HG03064 (cell line): Measurements from ENCODE around the gene OR2V2.
"Not testable (repeated sequence)": the region's sequence is repeated elsewhere in the genome, so short reads cannot be mapped to it uniquely, and the experiment has no call there.

ENCODE experiments used
- ATAC-seq: cut with Tn5 transposase; IDR thresholded peaks from one replicate; pipeline ENCODE4 v1.9.1; 2021; ENCODE audit warnings: low read depth; ENCODE audit not compliant: unreplicated experiment

OR2V2 gene

GRCh38 chr5:181146927-181147636 lies at the start of gene OR2V2:
TSS of gene OR2V2 (plus strand) at chr5:181147586. CDS start at chr5:181154943, 7,357 bp downstream.
- ATAC-seq = not testable (repeated sequence)

- not testable (repeated sequence) for ATAC-seq
Observed at GRCh38 chr5:181097759-181098491, 49.5 kb upstream of the OR2V2 start.

GRCh38 chr5:181098762-181099601 lies 48.4 kb upstream of the OR2V2 start:
- ATAC-seq = no peak

GRCh38 chr5:181099602-181100086 lies 47.7 kb upstream of the OR2V2 start:
- no peak for ATAC-seq

- no peak for ATAC-seq
Observed at GRCh38 chr5:181100121-181100875, 47.1 kb upstream of the OR2V2 start.

GRCh38 chr5:181101030-181101641 lies 46.2 kb upstream of the OR2V2 start:
- not testable (repeated sequence) for ATAC-seq

- not testable (repeated sequence) for ATAC-seq
Observed at GRCh38 chr5:181101930-181102674, 45.3 kb upstream of the OR2V2 start.

- not testable (repeated sequence) for ATAC-seq
Observed at GRCh38 chr5:181104259-181104568, 43.2 kb upstream of the OR2V2 start.

GRCh38 chr5:181104606-181105390 lies 42.6 kb upstream of the OR2V2 start:
- ATAC-seq = not testable (repeated sequence)

GRCh38 chr5:181105391-181106025 lies 41.9 kb upstream of the OR2V2 start:
- ATAC-seq = no peak

GRCh38 chr5:181107699-181108098 lies 39.7 kb upstream of the OR2V2 start:
- ATAC-seq = no peak

- ATAC-seq = no peak
Observed at GRCh38 chr5:181108578-181109165, 38.7 kb upstream of the OR2V2 start.

GRCh38 chr5:181109489-181110013 lies 37.8 kb upstream of the OR2V2 start:
- ATAC-seq = no peak

GRCh38 chr5:181111010-181111409 lies 36.4 kb upstream of the OR2V2 start:
- ATAC-seq = no peak

GRCh38 chr5:181112476-181112875 lies 34.9 kb upstream of the OR2V2 start:
- ATAC-seq = no peak

- not testable (repeated sequence) for ATAC-seq
Observed at GRCh38 chr5:181113572-181113971, 33.8 kb upstream of the OR2V2 start.

- ATAC-seq = no peak
Observed at GRCh38 chr5:181114284-181114843, 33.0 kb upstream of the OR2V2 start.
